Astrocyte (in vitro differentiated cells and primary cell): ENCODE data around the gene OR2A14.

Experiments used
- CTCF ChIP-seq: IDR thresholded peaks from 2 replicates; pipeline ENCODE4 v1.5.1; 2011; ENCODE audit warnings: low read depth, mild to moderate bottlenecking, inconsistent platforms, low read length, moderate library complexity; ENCODE audit not compliant: insufficient read depth
- EZH2 ChIP-seq: IDR thresholded peaks from 2 replicates; pipeline ENCODE4 v1.6.1; 2012; ENCODE audit warnings: mild to moderate bottlenecking, low read length, inconsistent platforms; ENCODE audit not compliant: insufficient read depth

GRCh38 chr7:144164784-144165183 is 41.8 kb downstream of the OR2A14 start:
- TF ChIP-seq CTCF (no peak), EZH2 (no peak)
